ENCODE results near the gene PDGFB. TPM values are rescaled to one million over a fixed set of nuclear protein-coding genes. Genes with fewer than 3 reads are reported as not detected.

The PDGFB gene
- total RNA-seq, 1 donor from 2014 or later, result 29.8 TPM

DNA sequence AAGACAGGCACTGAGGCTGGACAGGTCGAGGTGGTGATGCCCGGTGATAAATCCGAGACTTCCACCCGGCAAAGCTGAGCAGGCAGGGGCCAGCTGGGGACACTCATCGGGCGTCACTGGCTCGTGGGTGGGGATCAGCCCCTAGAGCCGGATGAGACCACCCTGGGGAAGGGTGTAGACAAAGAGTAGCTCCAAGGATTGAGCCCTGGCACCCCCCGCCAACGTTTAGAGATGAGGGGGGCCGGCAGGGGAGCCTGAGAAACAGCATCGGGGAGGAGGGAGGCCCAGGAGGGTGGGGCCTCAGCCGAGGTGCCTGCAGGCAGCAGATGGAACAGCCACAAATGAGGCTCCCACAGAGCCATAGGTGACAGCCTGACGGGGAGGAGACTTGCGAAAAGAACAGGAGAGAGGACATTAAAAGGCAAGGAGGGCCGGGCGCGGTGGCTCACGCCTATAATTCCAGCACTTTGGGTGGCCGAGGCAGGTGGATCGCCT lies 64.9 kb downstream of the PDGFB start:
- Histone ChIP-seq H3K9me3 (no peaks in the 10 kb centered on the region), H3K36me3 (no peaks in the 10 kb centered on the region), H3K4me3 (no peak overlapping the region), H3K4me1 (peaks cover 33% of the 10 kb centered on the region), H3K27ac (no peak overlapping the region), H3K27me3 (no peaks in the 10 kb centered on the region)
- ATAC-seq (no peak), DNase-seq (no peak)
- no peak for TF ChIP-seq CTCF (IDR thresholded peaks at IDR 0.05)
- intact Hi-C loops (cut with DNase I), result no loop called here

- Histone ChIP-seq H3K27me3 (no peaks in the 10 kb centered on the region), H3K9me3 (no peaks in the 10 kb centered on the region), H3K36me3 (no peaks in the 10 kb centered on the region), H3K27ac (no peak overlapping the region), H3K4me3 (no peak overlapping the region), H3K4me1 (peaks cover 34% of the 10 kb centered on the region)
- no peak for ATAC-seq
- intact Hi-C loops (cut with DNase I), result no loop called here
- TF ChIP-seq CTCF (IDR thresholded peaks at IDR 0.05), result no peak
- no peak for DNase-seq
These were observed 65.4 kb downstream of the PDGFB start for GRCh38 chr22:39179401-39179827.

GRCh38 chr22:39178206-39179111 lies 66.3 kb downstream of the PDGFB start:
- Histone ChIP-seq H3K4me1 (peaks cover 41% of the 10 kb centered on the region), H3K9me3 (no peaks in the 10 kb centered on the region), H3K27ac (peak overlapping the region; percentile 92), H3K4me3 (no peak overlapping the region), H3K27me3 (no peaks in the 10 kb centered on the region), H3K36me3 (no peaks in the 10 kb centered on the region)
- no peak for ATAC-seq
- intact Hi-C loops (cut with DNase I), result no loop called here
- no peak for TF ChIP-seq CTCF (IDR thresholded peaks at IDR 0.05)
- no peak for DNase-seq

- no peak for TF ChIP-seq CTCF (IDR thresholded peaks at IDR 0.05)
- peak; percentile 3 for ATAC-seq
- no peaks in the 10 kb centered on the region for H3K27me3 ChIP-seq
- no peak overlapping the region for H3K4me3 ChIP-seq
- H3K36me3 ChIP-seq, result no peaks in the 10 kb centered on the region
- intact Hi-C loops (cut with DNase I), result no loop called here
- no peak for DNase-seq
- H3K9me3 ChIP-seq, result no peaks in the 10 kb centered on the region
- H3K4me1 ChIP-seq, result peaks cover 48% of the 10 kb centered on the region
- H3K27ac ChIP-seq, result peak overlapping the region; percentile 92
These were observed 67.0 kb downstream of the PDGFB start for GRCh38 chr22:39177791-39178190.

- peaks cover 50% of the 10 kb centered on the region for H3K4me1 ChIP-seq
- H3K4me3 ChIP-seq, result no peak overlapping the region
- no peak for ATAC-seq
- no peak for TF ChIP-seq CTCF (IDR thresholded peaks at IDR 0.05)
- intact Hi-C loops (cut with DNase I), result no loop called here
- no peak for DNase-seq
- H3K27me3 ChIP-seq, result no peaks in the 10 kb centered on the region
- H3K9me3 ChIP-seq, result no peaks in the 10 kb centered on the region
- no peaks in the 10 kb centered on the region for H3K36me3 ChIP-seq
- H3K27ac ChIP-seq, result peak overlapping the region; percentile 92
These were observed 67.4 kb downstream of the PDGFB start for GRCh38 chr22:39177456-39177775.

All from upper lobe of right lung (tissue), 1 donor.